Central memory CD8-positive, alpha-beta T cell (primary cell): ENCODE measurements around the gene SELENBP1.
"Not testable (repeated sequence)": the region's sequence is repeated elsewhere in the genome, so short reads cannot be mapped to it uniquely, and the experiment has no call there.

Source experiments
- ATAC-seq: fragments of 150-1000 bp; cut with Tn5 transposase; replicated peaks from 2 replicates; pipeline ENCODE4 v1.10.0; 2022; ENCODE audit warnings: mild to moderate bottlenecking, moderate FRiP score, moderate number of reproducible peaks; ENCODE audit not compliant: poor library complexity, severe bottlenecking; ENCODE audit errors: extremely low read depth
- DNase-seq, 2 donors: peaks; one replicate each; pipeline ENCODE4 v3.0.0; 2021; ENCODE audit warnings: low spot score in 2 of 2
- H3K27ac Mint-ChIP-seq: one replicate; pipeline ENCODE4 v1.8.0; 2022; ENCODE audit warnings: low read depth, mild to moderate bottlenecking, moderate library complexity, mixed read lengths
- H3K27me3 Mint-ChIP-seq: one replicate; pipeline ENCODE4 v1.8.0; 2022; ENCODE audit warnings: mixed read lengths
- H3K36me3 Mint-ChIP-seq: one replicate; pipeline ENCODE4 v1.8.0; 2022; ENCODE audit warnings: mild to moderate bottlenecking, moderate library complexity, mixed read lengths; ENCODE audit not compliant: insufficient read depth
- H3K4me1 Mint-ChIP-seq: one replicate; pipeline ENCODE4 v1.8.0; 2022; ENCODE audit warnings: mixed read lengths
- H3K4me3 Mint-ChIP-seq: one replicate; pipeline ENCODE4 v1.8.0; 2022; ENCODE audit warnings: mild to moderate bottlenecking, moderate library complexity, mixed read lengths
- H3K9me3 Mint-ChIP-seq: one replicate; pipeline ENCODE4 v1.8.0; 2022; ENCODE audit warnings: mixed read lengths

SELENBP1 gene

GRCh38 chr1:151401125-151401788 lies 28.8 kb upstream of the SELENBP1 start:
- H3K4me1 Mint-ChIP-seq = peaks cover 24% of the 10 kb centered on the region
- peak overlapping the region; percentile 100 for H3K4me3 Mint-ChIP-seq
- H3K36me3 Mint-ChIP-seq = peaks cover 50% of the 10 kb centered on the region
- no peak for DNase-seq
- no peaks in the 10 kb centered on the region for H3K9me3 Mint-ChIP-seq
- ATAC-seq = no peak
- H3K27ac Mint-ChIP-seq = peak overlapping the region; percentile 97
- no peaks in the 10 kb centered on the region for H3K27me3 Mint-ChIP-seq

- Mint-ChIP-seq H3K4me3 (peak within 1 kb of the TSS; percentile 100), H3K27ac (peak within 1 kb of the TSS; percentile 97), H3K4me1 (peaks cover 24% of the 10 kb centered on the region), H3K36me3 (peaks cover 36% of the 10 kb centered on the region), H3K27me3 (no peaks in the 10 kb centered on the region), H3K9me3 (no peaks in the 10 kb centered on the region)
- peak; percentile 94 for ATAC-seq
- DNase-seq = peak; percentile 64 to 82
Observed at GRCh38 chr1:151399324-151400171, 27.0 kb upstream of the SELENBP1 start, which contains the start of gene PSMB4. TSS of gene PSMB4 (plus strand) at chr1:151399573. CDS start at chr1:151399588, 15 bp downstream.

- DNase-seq, H3K27ac Mint-ChIP-seq, H3K4me3 Mint-ChIP-seq, ATAC-seq, H3K9me3 Mint-ChIP-seq, H3K27me3 Mint-ChIP-seq: not testable (repeated sequence)
- H3K4me1 Mint-ChIP-seq = peaks cover 23% of the 10 kb centered on the region
- H3K36me3 Mint-ChIP-seq = peaks cover 14% of the 10 kb centered on the region
Observed at GRCh38 chr1:151396265-151396664, 23.8 kb upstream of the SELENBP1 start.

- Mint-ChIP-seq H3K4me1 (no peaks in the 10 kb centered on the region), H3K36me3 (no peaks in the 10 kb centered on the region), H3K9me3 (no peaks in the 10 kb centered on the region), H3K27me3 (no peaks in the 10 kb centered on the region), H3K4me3 (no peak overlapping the region), H3K27ac (no peak overlapping the region)
- DNase-seq (no peak), ATAC-seq (no peak)
Observed at GRCh38 chr1:151393583-151393982, 21.1 kb upstream of the SELENBP1 start.

DNA sequence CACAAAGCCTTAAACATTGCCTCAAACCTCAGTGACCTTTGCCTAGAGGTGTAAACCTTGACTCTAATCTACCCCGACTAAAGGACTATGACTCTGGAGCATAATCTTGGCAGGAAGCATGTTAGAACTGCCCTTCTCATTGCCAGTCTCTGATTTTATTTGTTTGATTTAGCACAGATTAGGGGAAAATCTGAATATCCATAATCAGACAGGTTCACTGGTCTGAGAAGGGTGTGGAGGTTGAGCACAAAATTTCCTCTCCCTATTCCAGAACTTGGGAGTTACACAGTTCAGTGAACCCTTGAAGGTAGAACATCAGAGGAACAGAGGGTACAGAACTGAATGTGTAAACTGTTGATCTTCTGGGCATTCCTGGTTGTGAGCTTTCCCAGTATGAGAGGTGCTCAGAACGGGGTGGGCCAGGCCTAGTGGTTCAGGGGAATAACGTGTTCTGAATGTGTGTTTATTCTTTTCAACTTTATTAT lies 18.6 kb upstream of the SELENBP1 start:
- Mint-ChIP-seq H3K27ac (no peak overlapping the region), H3K36me3 (no peaks in the 10 kb centered on the region), H3K9me3 (no peaks in the 10 kb centered on the region), H3K27me3 (no peaks in the 10 kb centered on the region), H3K4me1 (no peaks in the 10 kb centered on the region), H3K4me3 (no peak overlapping the region)
- no peak for ATAC-seq
- DNase-seq = no peak

- H3K9me3 Mint-ChIP-seq, DNase-seq, H3K27me3 Mint-ChIP-seq, H3K4me3 Mint-ChIP-seq, H3K27ac Mint-ChIP-seq, H3K4me1 Mint-ChIP-seq, H3K36me3 Mint-ChIP-seq, ATAC-seq: not testable (repeated sequence)
Observed at GRCh38 chr1:151390221-151391078, 17.9 kb upstream of the SELENBP1 start.

GRCh38 chr1:151386002-151386401 lies 13.5 kb upstream of the SELENBP1 start:
- Mint-ChIP-seq H3K4me1 (no peaks in the 10 kb centered on the region), H3K27ac (no peak overlapping the region), H3K27me3 (no peaks in the 10 kb centered on the region), H3K4me3 (no peak overlapping the region), H3K36me3 (no peaks in the 10 kb centered on the region), H3K9me3 (no peaks in the 10 kb centered on the region)
- no peak for DNase-seq
- no peak for ATAC-seq

GRCh38 chr1:151384584-151384983 lies 12.1 kb upstream of the SELENBP1 start:
- Mint-ChIP-seq H3K9me3 (no peaks in the 10 kb centered on the region), H3K27ac (no peak overlapping the region), H3K4me1 (no peaks in the 10 kb centered on the region), H3K36me3 (no peaks in the 10 kb centered on the region), H3K4me3 (no peak overlapping the region), H3K27me3 (no peaks in the 10 kb centered on the region)
- ATAC-seq = no peak
- no peak for DNase-seq

DNA sequence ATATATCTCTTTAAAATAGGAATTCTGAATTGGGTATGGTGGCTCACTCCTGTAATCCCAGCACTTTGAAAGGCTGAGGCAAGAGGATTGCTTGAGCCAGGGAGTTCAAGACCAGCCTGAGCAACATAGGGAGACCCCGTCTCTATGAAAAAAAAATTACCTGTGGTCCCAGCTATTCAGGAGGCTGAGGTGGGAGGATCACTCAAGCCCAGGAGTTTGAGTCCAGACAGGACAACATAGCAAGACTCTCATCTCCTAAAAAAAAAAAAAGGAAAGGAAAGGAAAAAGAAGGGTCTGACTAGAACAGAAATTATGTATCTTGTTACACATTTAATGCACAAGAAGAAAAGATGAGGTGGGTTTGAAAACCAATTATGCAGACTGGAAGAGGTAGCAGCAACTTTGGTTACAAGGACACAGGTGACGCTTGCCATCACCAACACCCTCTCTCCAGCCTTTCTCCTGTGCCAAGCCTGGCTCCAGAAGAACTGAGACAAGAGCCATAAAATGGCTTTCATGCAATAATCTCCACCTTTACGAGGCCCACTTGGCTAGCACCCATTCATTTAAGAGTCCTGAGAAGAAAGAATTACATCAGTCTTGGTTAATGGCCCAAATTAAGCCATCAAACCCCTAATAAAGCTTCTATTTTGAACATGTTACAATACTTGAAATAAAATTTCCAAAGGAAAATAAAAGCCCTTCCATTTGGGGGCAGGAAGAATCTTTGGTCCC lies 4.8 kb upstream of the SELENBP1 start:
- Mint-ChIP-seq H3K4me1 (no peaks in the 10 kb centered on the region), H3K27me3 (no peaks in the 10 kb centered on the region), H3K27ac (no peak overlapping the region), H3K9me3 (no peaks in the 10 kb centered on the region), H3K4me3 (no peak overlapping the region), H3K36me3 (no peaks in the 10 kb centered on the region)
- ATAC-seq (no peak), DNase-seq (no peak)

DNA sequence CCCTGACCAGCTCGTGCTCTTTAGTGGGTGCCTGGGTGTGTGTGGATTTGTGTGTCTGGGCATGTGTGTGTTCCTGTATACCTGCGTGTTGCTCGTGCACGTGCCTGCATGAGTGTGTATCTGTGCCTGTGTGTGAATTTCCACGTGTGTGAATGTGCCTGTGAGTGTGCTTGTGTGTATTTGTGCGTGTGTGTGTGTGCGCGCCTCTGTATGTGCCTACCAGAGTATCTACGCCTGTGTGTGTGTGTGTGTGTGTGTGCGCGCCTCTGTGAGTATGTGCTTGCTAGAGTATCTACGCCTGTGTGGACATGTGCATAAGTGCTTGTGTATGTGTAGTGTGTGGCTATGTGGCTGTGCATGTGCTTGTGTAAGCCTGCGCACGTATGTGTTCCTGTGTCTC lies 691 bp upstream of the SELENBP1 start:
- no peaks in the 10 kb centered on the region for H3K27me3 Mint-ChIP-seq
- DNase-seq = no peak
- no peak overlapping the region for H3K4me3 Mint-ChIP-seq
- no peak for ATAC-seq
- no peaks in the 10 kb centered on the region for H3K36me3 Mint-ChIP-seq
- no peaks in the 10 kb centered on the region for H3K9me3 Mint-ChIP-seq
- no peaks in the 10 kb centered on the region for H3K4me1 Mint-ChIP-seq
- H3K27ac Mint-ChIP-seq = no peak overlapping the region

GRCh38 chr1:151371370-151372057 lies 991 bp downstream of the SELENBP1 start:
- ATAC-seq = no peak
- DNase-seq = no peak
- Mint-ChIP-seq H3K4me1 (no peaks in the 10 kb centered on the region), H3K27ac (peak overlapping the region; percentile 20), H3K4me3 (no peak overlapping the region), H3K36me3 (no peaks in the 10 kb centered on the region), H3K27me3 (no peaks in the 10 kb centered on the region), H3K9me3 (no peaks in the 10 kb centered on the region)
